HG03558 (cell line): ENCODE results near the gene CCR4.
"Not testable (repeated sequence)": the region's sequence is repeated elsewhere in the genome, so short reads cannot be mapped to it uniquely, and the experiment has no call there.

Experiments used
- ATAC-seq: cut with Tn5 transposase; IDR thresholded peaks from one replicate; pipeline ENCODE4 v1.9.1; 2021; ENCODE audit warnings: moderate number of reproducible peaks; ENCODE audit not compliant: unreplicated experiment; ENCODE audit errors: extremely low read depth

The CCR4 gene

DNA sequence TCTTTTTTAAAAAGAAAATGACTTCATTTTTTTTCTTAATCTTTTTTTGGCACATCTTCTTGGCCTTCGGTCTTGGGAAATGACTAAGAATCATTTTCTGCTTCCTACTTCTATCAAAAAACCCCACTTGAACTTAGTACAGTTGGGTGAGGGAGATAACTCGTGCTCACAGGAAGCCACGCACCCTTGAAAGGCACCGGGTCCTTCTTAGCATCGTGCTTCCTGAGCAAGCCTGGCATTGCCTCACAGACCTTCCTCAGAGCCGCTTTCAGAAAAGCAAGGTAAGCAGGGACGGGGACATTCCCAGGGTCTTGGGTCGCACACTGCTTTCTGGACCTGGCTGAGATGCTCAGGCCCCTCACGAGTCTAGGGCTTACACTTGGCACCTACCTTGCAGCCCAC, at the start of gene CCR4:
Gene CCR4 (plus strand): TSS at position 235 of the 402 bp plus-strand sequence. CDS start 1,779 bp downstream, outside the sequence.
- ATAC-seq, result no peak

- ATAC-seq, result not testable (repeated sequence)
Measured at GRCh38 chr3:32902887-32903371, 48.5 kb upstream of the CCR4 start.

DNA sequence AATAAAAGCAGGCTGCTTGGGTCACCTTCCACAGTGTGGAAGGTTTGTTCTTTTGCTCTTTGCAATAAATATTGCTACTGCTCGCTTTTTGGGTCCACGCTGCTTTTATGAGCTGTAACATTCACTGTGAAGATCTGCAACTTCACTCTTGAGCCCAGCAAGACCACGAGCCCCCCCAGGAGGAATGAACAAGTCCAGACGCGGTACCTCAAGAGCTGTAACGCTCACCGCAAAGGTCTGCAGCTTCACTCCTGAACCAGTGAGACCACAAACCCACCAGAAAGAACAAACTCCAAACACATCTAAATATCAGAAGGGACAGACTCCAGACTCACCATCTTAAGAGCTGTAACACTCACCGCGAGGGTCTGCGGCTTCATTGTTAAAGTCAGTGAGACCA, 47.5 kb upstream of the CCR4 start:
- ATAC-seq, result no peak

- ATAC-seq, result no peak
Measured at GRCh38 chr3:32909999-32910398, 41.4 kb upstream of the CCR4 start.

DNA sequence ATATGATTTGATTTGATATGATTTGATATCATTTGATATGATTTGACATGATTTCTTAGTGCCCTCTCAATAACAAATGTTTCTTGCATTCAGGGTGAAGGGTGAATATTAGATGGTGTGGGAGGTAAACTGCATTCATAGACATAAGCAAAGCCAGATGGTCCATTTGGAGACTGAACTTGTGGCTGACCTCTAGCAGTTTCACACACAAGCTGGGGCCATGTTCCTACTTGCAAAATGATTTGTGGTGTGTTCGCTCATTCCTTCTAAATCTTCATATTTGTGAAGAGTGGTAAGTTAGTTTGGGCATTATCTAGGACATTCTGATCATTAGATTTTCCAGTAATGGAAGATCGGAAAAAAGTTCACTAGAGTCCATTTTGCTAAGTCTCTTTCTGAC, 40.5 kb upstream of the CCR4 start:
- no peak for ATAC-seq

- no peak for ATAC-seq
Measured at GRCh38 chr3:32912046-32912445, 39.4 kb upstream of the CCR4 start.

- ATAC-seq, result no peak
Measured at GRCh38 chr3:32913790-32914446, 37.5 kb upstream of the CCR4 start.

- ATAC-seq, result no peak
Measured at GRCh38 chr3:32919920-32920319, 31.5 kb upstream of the CCR4 start.

GRCh38 chr3:32922078-32922477, 29.4 kb upstream of the CCR4 start:
- ATAC-seq, result no peak

DNA sequence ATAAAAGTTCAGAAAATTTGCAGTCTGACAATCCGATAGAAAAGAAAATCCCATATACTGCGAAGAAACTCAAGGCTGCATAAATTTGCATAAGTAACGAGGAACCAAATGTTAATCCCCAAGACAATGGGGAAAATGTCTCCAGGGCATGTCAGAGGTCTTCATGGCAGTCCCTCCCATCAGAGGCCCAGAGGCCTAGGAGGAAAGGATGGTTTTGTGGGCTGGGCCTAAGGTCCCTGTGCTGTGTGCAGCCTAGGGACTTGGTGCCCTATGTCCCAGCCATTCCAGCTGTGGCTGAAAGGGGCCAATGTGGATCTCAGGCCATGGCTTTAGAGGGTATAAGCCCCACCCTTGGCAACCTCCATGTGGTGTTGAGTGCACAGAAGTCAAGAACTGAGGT, 21.3 kb upstream of the CCR4 start:
- ATAC-seq, result no peak

DNA sequence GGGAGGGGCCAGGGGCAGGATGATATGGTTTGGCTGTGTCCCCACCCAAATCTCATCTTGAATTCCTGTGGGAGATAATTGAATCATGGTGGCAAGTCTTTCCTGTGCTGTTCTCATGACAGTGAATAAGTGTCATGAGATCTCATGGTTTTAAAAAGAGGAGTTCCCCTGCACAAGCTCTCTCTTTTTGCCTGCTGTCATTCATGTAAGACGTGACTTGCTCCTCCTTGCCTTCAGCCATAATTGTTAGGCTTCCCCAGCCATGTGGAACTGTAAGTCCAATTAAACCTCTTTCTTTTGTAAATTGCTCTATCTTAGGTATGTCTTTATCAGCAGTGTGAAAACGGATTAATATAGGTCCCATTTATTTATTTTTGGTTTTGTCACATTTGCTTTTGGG, 20.2 kb upstream of the CCR4 start:
- ATAC-seq, result not testable (repeated sequence)

DNA sequence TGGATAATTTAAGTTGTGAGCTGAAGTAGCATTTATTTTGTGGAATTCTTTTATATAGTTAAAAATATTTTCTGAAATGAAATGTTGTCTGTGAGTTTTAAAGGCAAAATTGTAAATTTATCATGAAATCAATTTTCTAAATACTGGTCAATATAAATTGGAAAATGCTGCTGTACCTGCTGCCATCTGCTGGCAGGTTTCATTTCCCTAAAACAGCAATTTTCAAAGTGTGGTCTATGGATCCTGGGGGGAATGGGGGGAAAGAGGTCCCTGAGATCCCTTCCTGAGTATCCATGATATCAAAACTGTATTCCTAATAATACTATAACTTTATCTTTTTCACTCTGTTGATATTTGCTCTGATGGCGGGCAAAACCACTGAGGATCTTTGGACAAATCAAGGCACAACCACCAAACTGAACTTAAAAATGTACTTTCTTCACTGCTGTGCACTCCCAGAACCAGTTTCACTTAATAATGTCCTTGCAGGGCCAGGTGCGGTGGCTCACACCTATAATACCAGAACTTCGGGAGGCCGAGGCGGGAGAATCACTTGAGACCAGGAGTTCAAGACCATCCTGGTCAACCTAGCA, 17.2 kb upstream of the CCR4 start:
- ATAC-seq, result no peak

- no peak for ATAC-seq
Measured at GRCh38 chr3:32937331-32937730, 14.1 kb upstream of the CCR4 start.

- not testable (repeated sequence) for ATAC-seq
Measured at GRCh38 chr3:32939531-32940284, 11.7 kb upstream of the CCR4 start.

- no peak for ATAC-seq
Measured at GRCh38 chr3:32940726-32941125, 10.7 kb upstream of the CCR4 start.

GRCh38 chr3:32945136-32945535, 6.3 kb upstream of the CCR4 start:
- no peak for ATAC-seq

DNA sequence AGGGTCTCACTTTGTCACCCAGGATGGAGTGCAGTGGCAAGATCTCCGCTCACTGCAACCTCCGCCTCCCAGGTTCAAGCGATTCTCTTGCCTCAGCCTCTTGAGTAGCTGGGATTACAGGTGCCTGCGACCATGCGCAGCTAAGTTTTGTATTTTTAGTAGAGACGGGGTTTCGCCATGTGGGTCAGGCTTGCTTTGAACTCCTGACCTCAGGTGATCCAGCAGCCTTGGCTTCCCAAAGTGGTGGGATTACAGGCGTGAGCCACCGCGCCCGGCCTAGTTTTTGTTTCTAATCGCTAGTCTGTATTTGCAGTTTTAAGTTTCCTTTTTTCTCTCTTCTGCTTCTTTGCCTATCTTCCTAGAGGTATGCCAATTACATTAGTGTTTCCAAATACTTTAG, 5.8 kb upstream of the CCR4 start:
- ATAC-seq, result not testable (repeated sequence)

GRCh38 chr3:32946973-32947788, 4.3 kb upstream of the CCR4 start:
- ATAC-seq, result no peak

- ATAC-seq, result no peak
Measured at GRCh38 chr3:32947789-32948238, 3.6 kb upstream of the CCR4 start.
